Mesendoderm (in vitro differentiated cells): ENCODE data around the gene GOLGA8B.
"Not testable (repeated sequence)": the region's sequence is repeated elsewhere in the genome, so short reads cannot be mapped to it uniquely, and the experiment has no call there.

Experiments used
- DNase-seq: peaks from one replicate; pipeline ENCODE4 v3.0.0; 2013
- H2AK5ac ChIP-seq: 2 replicates; pipeline ENCODE4 v1.6.1; 2013; ENCODE audit warnings: low read length, inconsistent platforms
- H2BK120ac ChIP-seq: 2 replicates; pipeline ENCODE4 v1.6.1; 2013; ENCODE audit warnings: low read depth, mild to moderate bottlenecking, low read length, moderate library complexity, mixed read lengths
- H2BK15ac ChIP-seq: replicated peaks from 2 replicates; pipeline ENCODE4 v1.6.1; 2013; ENCODE audit warnings: low read depth, mild to moderate bottlenecking, moderate library complexity
- H2BK5ac ChIP-seq: 2 replicates; pipeline ENCODE4 v1.6.1; 2013; ENCODE audit warnings: low read length, inconsistent platforms
- H3K18ac ChIP-seq: 2 replicates; pipeline ENCODE4 v1.6.1; 2013; ENCODE audit warnings: mild to moderate bottlenecking, low read length, mixed read lengths
- H3K23ac ChIP-seq: one replicate; pipeline ENCODE4 v1.6.1; 2013; ENCODE audit warnings: low read length
- H3K27ac ChIP-seq: 2 replicates; pipeline ENCODE4 v1.5.1; 2013; ENCODE audit warnings: low read depth, mild to moderate bottlenecking, inconsistent platforms, low read length, moderate library complexity
- H3K27me3 ChIP-seq: 2 replicates; pipeline ENCODE4 v1.6.1; 2013; ENCODE audit warnings: low read length, control low read depth, mild to moderate bottlenecking, inconsistent platforms; ENCODE audit not compliant: insufficient read depth, poor library complexity
- H3K36me3 ChIP-seq: 2 replicates; pipeline ENCODE4 v1.6.1; 2013; ENCODE audit warnings: low read length, inconsistent platforms; ENCODE audit not compliant: control insufficient read depth, insufficient read depth
- H3K4ac ChIP-seq: one replicate; pipeline ENCODE4 v1.6.1; 2013; ENCODE audit warnings: low read depth, mild to moderate bottlenecking, low read length, moderate library complexity
- H3K4me1 ChIP-seq: 2 replicates; pipeline ENCODE4 v1.6.1; 2013; ENCODE audit warnings: low read depth, low read length, inconsistent platforms; ENCODE audit not compliant: control insufficient read depth
- H3K4me2 ChIP-seq: 2 replicates; pipeline ENCODE4 v1.6.1; 2013; ENCODE audit warnings: low read length
- H3K4me3 ChIP-seq: 2 replicates; pipeline ENCODE4 v1.5.1; 2013; ENCODE audit warnings: mild to moderate bottlenecking, low read length
- H3K56ac ChIP-seq: one replicate; pipeline ENCODE4 v1.6.1; 2013; ENCODE audit warnings: low read length
- H3K79me1 ChIP-seq: 2 replicates; pipeline ENCODE4 v1.6.1; 2013; ENCODE audit warnings: low read length, inconsistent platforms
- H3K79me2 ChIP-seq: 2 replicates; pipeline ENCODE4 v1.6.1; 2013; ENCODE audit warnings: mild to moderate bottlenecking, low read length; ENCODE audit not compliant: control insufficient read depth, insufficient read depth
- H3K9ac ChIP-seq: 2 replicates; pipeline ENCODE4 v1.6.1; 2013; ENCODE audit warnings: low read length, inconsistent platforms
- H4K5ac ChIP-seq: one replicate; pipeline ENCODE4 v1.6.1; 2013; ENCODE audit warnings: low read length
- H4K8ac ChIP-seq: one replicate; pipeline ENCODE4 v1.6.1; 2013; ENCODE audit warnings: low read depth, mild to moderate bottlenecking, control low read depth, low read length, moderate library complexity
- WGBS: extraction: QIAGEN DNeasy Blood & Tissue Kit; methylation state at CpG from one replicate; pipeline ENCODE4 v1.1.7; 2013; ENCODE audit warnings: low lambda C conversion rate, missing lambda C conversion rate; ENCODE audit not compliant: insufficient coverage; ENCODE audit errors: extremely low coverage; 5-methylcytosine and 5-hydroxymethylcytosine counted together

GOLGA8B gene

DNA sequence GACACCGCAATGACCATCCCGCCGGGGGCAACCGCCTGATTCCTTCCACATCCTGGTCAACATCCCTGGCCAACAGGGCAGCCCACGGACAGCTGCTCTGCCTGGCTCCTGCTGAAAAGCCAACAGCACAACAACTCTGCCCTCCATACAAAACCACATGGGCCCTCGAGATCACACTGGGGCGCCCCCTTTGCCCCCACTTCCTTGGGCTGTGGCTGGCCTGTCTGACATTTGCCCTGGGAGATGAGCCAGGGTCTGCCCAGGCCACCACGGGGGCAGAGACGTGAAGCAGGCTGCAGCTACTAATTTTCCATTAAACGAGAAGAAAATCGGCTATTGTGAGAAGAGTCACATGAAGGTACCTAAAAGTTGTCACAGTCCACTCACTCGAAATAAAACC, 16.3 kb downstream of the GOLGA8B start:
- no CpG with 5 or more reads among the region's 12 CpGs for WGBS
- H3K27ac ChIP-seq, result not testable (repeated sequence)

DNA sequence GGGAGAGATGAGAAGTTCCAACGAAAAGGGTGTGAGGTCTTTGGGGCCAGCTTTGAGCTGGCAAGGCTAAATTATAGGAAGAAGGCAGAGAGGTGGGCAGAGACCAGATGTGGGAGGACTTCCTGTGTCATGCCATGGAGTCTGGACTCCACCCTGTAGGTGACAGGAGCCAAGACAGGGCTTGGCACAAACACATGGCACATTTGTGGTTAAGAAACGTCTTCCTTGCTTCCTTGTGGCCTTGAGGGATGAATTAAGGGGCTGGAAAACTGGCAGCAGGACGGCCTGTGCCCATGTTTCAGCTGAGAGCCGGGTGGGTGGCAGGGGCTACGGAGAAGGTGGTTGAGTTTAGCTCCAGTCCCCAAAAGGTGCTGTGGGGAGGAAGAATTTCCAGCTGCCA, 18.7 kb downstream of the GOLGA8B start:
- H2BK5ac ChIP-seq, H3K36me3 ChIP-seq, H3K23ac ChIP-seq, H2AK5ac ChIP-seq, H3K27ac ChIP-seq, H3K9ac ChIP-seq, H3K79me2 ChIP-seq, H3K27me3 ChIP-seq, H3K18ac ChIP-seq, H4K5ac ChIP-seq, H3K56ac ChIP-seq, H3K79me1 ChIP-seq, H3K4me2 ChIP-seq, H3K4me1 ChIP-seq, H2BK120ac ChIP-seq, H3K4me3 ChIP-seq, H2BK15ac ChIP-seq, H4K8ac ChIP-seq, H3K4ac ChIP-seq, DNase-seq: not testable (repeated sequence)
- WGBS, result no CpG with 5 or more reads among the region's 5 CpGs

More for the DNA sequence above, 16.3 kb downstream of the GOLGA8B start:
- not testable (repeated sequence) for H4K5ac ChIP-seq, H2BK5ac ChIP-seq, H3K9ac ChIP-seq, H3K4ac ChIP-seq, H3K36me3 ChIP-seq, H3K4me3 ChIP-seq, H4K8ac ChIP-seq, H3K27me3 ChIP-seq, H2BK15ac ChIP-seq, H3K4me1 ChIP-seq, H2AK5ac ChIP-seq, H3K23ac ChIP-seq, H2BK120ac ChIP-seq, H3K4me2 ChIP-seq, H3K18ac ChIP-seq, H3K79me1 ChIP-seq, H3K56ac ChIP-seq, H3K79me2 ChIP-seq, DNase-seq

DNA sequence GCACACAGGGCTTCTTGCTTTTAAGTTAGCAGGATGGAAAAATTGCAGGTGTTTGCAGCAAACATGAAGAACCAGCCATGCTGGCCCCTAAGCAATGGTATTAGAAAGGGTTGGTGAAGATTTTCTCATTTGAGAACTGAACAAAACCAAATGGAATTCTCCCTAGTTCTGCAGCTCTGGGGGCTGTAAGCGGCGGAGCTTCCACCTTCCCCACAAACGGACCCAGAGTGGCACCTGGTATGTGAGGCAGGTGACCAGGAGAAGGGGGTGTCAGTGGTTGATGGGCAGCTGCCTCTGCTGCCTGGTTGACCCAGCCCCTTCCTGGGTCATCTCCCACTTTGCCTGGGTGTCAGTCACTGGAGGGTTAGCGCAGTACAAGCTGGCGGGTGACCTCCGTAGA, 22.6 kb downstream of the GOLGA8B start:
- not testable (repeated sequence) for H4K8ac ChIP-seq, H2AK5ac ChIP-seq, H3K4me3 ChIP-seq, H3K79me1 ChIP-seq, H3K18ac ChIP-seq, H3K27me3 ChIP-seq, H3K36me3 ChIP-seq, H2BK5ac ChIP-seq, H3K4me1 ChIP-seq, H3K27ac ChIP-seq, H3K56ac ChIP-seq, H3K9ac ChIP-seq, H2BK120ac ChIP-seq, H2BK15ac ChIP-seq, H3K23ac ChIP-seq, H4K5ac ChIP-seq, H3K4ac ChIP-seq, DNase-seq, H3K79me2 ChIP-seq, H3K4me2 ChIP-seq
- WGBS, result no CpG with 5 or more reads among the region's 6 CpGs

DNA sequence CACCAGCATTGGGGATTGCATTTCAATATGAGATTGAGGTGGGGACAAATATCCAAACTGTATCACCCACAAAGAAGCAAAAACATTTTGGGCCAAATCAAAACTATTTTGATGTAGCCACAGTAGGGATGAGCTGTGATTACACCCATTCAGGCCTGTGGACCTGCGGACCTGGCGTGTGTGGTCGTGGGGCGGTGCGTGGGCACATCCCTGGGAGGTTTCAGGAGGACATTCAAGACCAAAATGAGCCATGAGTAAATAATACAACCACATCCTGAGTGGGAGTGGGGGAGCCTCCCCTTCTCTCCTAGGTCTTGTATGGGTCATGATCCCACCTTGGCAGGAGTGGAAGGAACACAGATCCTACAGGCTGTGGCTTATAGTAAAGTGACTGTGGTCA, 23.7 kb downstream of the GOLGA8B start:
- H2AK5ac ChIP-seq, H3K36me3 ChIP-seq: not testable (repeated sequence)

DNA sequence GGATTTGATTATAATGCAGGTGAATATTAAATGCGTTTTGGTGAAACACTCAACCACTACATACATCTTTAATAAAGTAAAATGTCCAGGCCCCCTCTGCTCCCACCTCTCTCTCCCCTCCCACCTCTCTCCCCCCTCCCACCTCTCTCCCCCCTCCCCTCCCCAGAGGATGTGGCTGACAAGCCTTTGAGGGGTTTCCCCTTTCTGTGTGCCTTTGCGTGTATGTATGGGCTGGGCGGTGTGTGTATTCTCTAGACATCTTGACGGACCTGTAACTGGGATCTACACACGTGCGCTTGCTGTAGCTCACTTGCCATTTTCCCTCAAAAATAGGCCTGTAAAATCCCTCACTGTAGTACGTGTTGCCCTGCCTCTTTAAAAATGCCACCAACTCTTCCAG, 28.3 kb downstream of the GOLGA8B start:
- H3K36me3 ChIP-seq, H2BK5ac ChIP-seq, DNase-seq, H2BK120ac ChIP-seq, H3K56ac ChIP-seq, H3K27ac ChIP-seq, H3K27me3 ChIP-seq, H3K79me2 ChIP-seq, H4K8ac ChIP-seq, H3K9ac ChIP-seq, H3K4me1 ChIP-seq, H4K5ac ChIP-seq, H2BK15ac ChIP-seq, H3K4me3 ChIP-seq, H3K79me1 ChIP-seq, H3K4ac ChIP-seq, H3K18ac ChIP-seq, H3K4me2 ChIP-seq, H3K23ac ChIP-seq, H2AK5ac ChIP-seq: not testable (repeated sequence)
- no CpG with 5 or more reads among the region's 7 CpGs for WGBS

More for the DNA sequence above, 23.7 kb downstream of the GOLGA8B start:
- not testable (repeated sequence) for H2BK5ac ChIP-seq, H3K9ac ChIP-seq, H3K79me2 ChIP-seq, H3K27ac ChIP-seq, H3K4me1 ChIP-seq, DNase-seq, H3K4ac ChIP-seq, H3K18ac ChIP-seq, H3K4me2 ChIP-seq, H3K23ac ChIP-seq, H4K8ac ChIP-seq, H4K5ac ChIP-seq, H3K56ac ChIP-seq, H2BK15ac ChIP-seq, H3K4me3 ChIP-seq, H3K79me1 ChIP-seq, H3K27me3 ChIP-seq, H2BK120ac ChIP-seq
- WGBS, result no CpG with 5 or more reads among the region's 5 CpGs

DNA sequence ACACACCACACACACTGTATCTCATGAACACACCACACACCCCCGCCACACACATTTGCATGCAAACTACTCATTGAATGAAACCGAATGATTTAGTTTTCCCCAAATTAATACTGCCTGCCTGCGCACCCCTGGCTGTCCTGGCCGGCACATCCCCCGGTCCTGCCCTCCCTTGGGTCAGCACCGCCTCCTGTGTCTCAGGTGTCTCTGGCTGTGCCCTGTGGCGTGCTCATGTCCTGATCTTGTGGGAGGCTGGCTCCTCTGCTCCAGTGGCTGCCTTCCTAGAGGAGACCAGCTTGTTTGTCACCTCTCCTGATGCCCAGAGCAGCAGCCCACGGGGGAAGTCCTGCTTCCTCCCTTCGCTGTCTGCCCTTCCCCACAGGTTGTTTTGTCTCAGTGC, 28.7 kb downstream of the GOLGA8B start:
- H3K23ac ChIP-seq, H3K4me2 ChIP-seq, DNase-seq, H3K56ac ChIP-seq, H3K36me3 ChIP-seq, H3K4me1 ChIP-seq, H3K4ac ChIP-seq, H3K4me3 ChIP-seq, H4K8ac ChIP-seq, H3K9ac ChIP-seq, H2BK120ac ChIP-seq, H3K79me2 ChIP-seq, H4K5ac ChIP-seq, H2BK15ac ChIP-seq, H2AK5ac ChIP-seq, H3K27ac ChIP-seq, H3K27me3 ChIP-seq, H3K79me1 ChIP-seq, H3K18ac ChIP-seq, H2BK5ac ChIP-seq: not testable (repeated sequence)
- no CpG with 5 or more reads among the region's 9 CpGs for WGBS
